OCI-LY7 (cell line): ENCODE data around the gene CLTB. TPM values are rescaled to one million over a fixed set of nuclear protein-coding genes. Genes with fewer than 3 reads are reported as not detected.

ENCODE experiments used
- Bru-seq: library from RNA; stranded (reverse); fragments of 400-500 nt; gene quantifications from one replicate; lab custom pipeline; 2021; lab: Mats Ljungman, UMichigan
- BruChase-seq, 2 experiments: library from RNA; stranded (reverse); fragments of 400-500 nt; gene quantifications; one replicate each; lab custom pipeline; 2021; lab: Mats Ljungman, UMichigan
- BruUV-seq: library from RNA; stranded (reverse); fragments of 400-500 nt; replicated peaks from 2 replicates; lab custom pipeline; 2021; lab: Mats Ljungman, UMichigan
- CTCF ChIA-PET: fragments of 300-600 bp; sonication (Branson Sonifier 250); formaldehyde crosslinking; loops from one replicate; lab custom pipeline; 2022; ENCODE audit warnings: antibody characterized with exemption; ENCODE audit not compliant: unreplicated experiment; lab: Charles Lee
- POLR2A ChIA-PET: fragments of 300-600 bp; sonication (Branson Sonifier 250); formaldehyde crosslinking; loops from one replicate; lab custom pipeline; 2022; ENCODE audit warnings: antibody characterized with exemption; lab: Charles Lee
- DNase-seq: peaks from one replicate; pipeline ENCODE4 v3.0.0-alpha.2; 2015; ENCODE audit warnings: low spot score
- H2AFZ ChIP-seq: fragments of 200-600 bp; sonication (generic), shearing (Covaris generic); 2 replicates; pipeline ENCODE4 v1.6.1; 2014; ENCODE audit warnings: mild to moderate bottlenecking, antibody characterized with exemption, low read length, moderate library complexity
- H3K27ac ChIP-seq: fragments of 200-600 bp; sonication (generic); 2 replicates; pipeline ENCODE4 v1.5.1; 2014; ENCODE audit warnings: mixed run types, low read depth, mild to moderate bottlenecking, moderate library complexity, low read length, inconsistent platforms; ENCODE audit not compliant: poor library complexity, severe bottlenecking
- H3K36me3 ChIP-seq: fragments of 200-600 bp; sonication (generic); 2 replicates; pipeline ENCODE4 v1.6.1; 2014; ENCODE audit warnings: mild to moderate bottlenecking, antibody characterized with exemption, low read length, moderate library complexity, mixed read lengths; ENCODE audit not compliant: insufficient read depth
- H3K4me1 ChIP-seq: fragments of 200-600 bp; sonication (generic); 2 replicates; pipeline ENCODE4 v1.5.1; 2014; ENCODE audit warnings: mild to moderate bottlenecking, low read length; ENCODE audit not compliant: insufficient read depth, poor library complexity, severe bottlenecking
- H3K4me2 ChIP-seq: fragments of 200-600 bp; sonication (generic); 2 replicates; pipeline ENCODE4 v1.6.1; 2014; ENCODE audit warnings: mild to moderate bottlenecking, low read length
- H3K4me3 ChIP-seq: fragments of 200-600 bp; sonication (generic); 2 replicates; pipeline ENCODE4 v1.5.1; 2014; ENCODE audit warnings: mild to moderate bottlenecking, low read depth, low read length; ENCODE audit not compliant: poor library complexity, severe bottlenecking
- H3K79me2 ChIP-seq: fragments of 200-600 bp; sonication (generic); 2 replicates; pipeline ENCODE4 v1.6.1; 2016; ENCODE audit warnings: low read depth, mild to moderate bottlenecking, low read length, moderate library complexity, mixed read lengths; ENCODE audit not compliant: insufficient read depth
- H3K9me2 ChIP-seq: fragments of 200-600 bp; sonication (generic); 2 replicates; pipeline ENCODE4 v1.6.1; 2016; ENCODE audit warnings: mild to moderate bottlenecking, low read length, mixed read lengths; ENCODE audit not compliant: insufficient read depth
- H3K9me3 ChIP-seq: fragments of 200-600 bp; sonication (generic); 2 replicates; pipeline ENCODE4 v1.6.1; 2014; ENCODE audit warnings: mild to moderate bottlenecking, mixed run types, low read length, mixed read lengths
- H4K20me1 ChIP-seq: fragments of 200-600 bp; sonication (generic); 2 replicates; pipeline ENCODE4 v1.6.1; 2014; ENCODE audit warnings: mild to moderate bottlenecking, antibody characterized with exemption, low read length, moderate library complexity, mixed read lengths; ENCODE audit not compliant: insufficient read depth
- CTCF ChIP-seq: fragments of 200-600 bp; sonication (generic); conservative IDR thresholded peaks from 2 replicates; pipeline ENCODE4 v1.5.1; 2014; ENCODE audit warnings: mild to moderate bottlenecking, antibody characterized with exemption, low read length, moderate library complexity, mixed read lengths
- EZH2phosphoT487 ChIP-seq: fragments of 200-600 bp; sonication (generic); IDR thresholded peaks from 2 replicates; pipeline ENCODE4 v1.6.1; 2018; ENCODE audit warnings: low read depth, borderline replicate concordance, mild to moderate bottlenecking, mixed run types, antibody characterized with exemption, low read length, moderate library complexity, mixed read lengths
- intact Hi-C: fragments of 100-400 bp; cut with micrococcal nuclease; formaldehyde crosslinking; loops from one replicate; pipeline ENCODE4 v1.10.0; 2022; ENCODE audit not compliant: unreplicated experiment
- long read RNA-seq: library from polyadenylated mRNA; stranded (forward); transcript quantifications from one replicate; pipeline ENCODE4 v2.0.0, GENCODE V29; 2022
- total RNA-seq, 2 experiments: library from RNA; depleted of rRNA in 1 of 2; stranded (reverse); fragments of >200 nt in 1 of 2; shearing (Covaris generic) in 1 of 2; gene quantifications; 2 replicates each; pipeline ENCODE4 v1.2.3, GENCODE V29; 2014 to 2022

Gene CLTB
- 53.4 and 69.2 TPM in 2 replicates for total RNA-seq (2014; rRNA removed; shearing (Covaris generic))
- 44.5 and 53.0 TPM in 2 replicates for total RNA-seq (2022)
- Bru-seq, nascent RNA: percentile 55 among the genes with signal in this experiment
- percentile 53 among the genes with signal in this experiment for BruChase-seq, experiment 1, labeled RNA remaining after a 6-hour chase
- percentile 53 among the genes with signal in this experiment for BruChase-seq, experiment 2, labeled RNA remaining after a 2-hour chase
- long read RNA-seq, transcript CLTB-202 (5 exons, 1,161 nt): major isoform, 37 of 46 reads
- long read RNA-seq, partial matches to known transcripts: 6 of 46 reads
- long read RNA-seq, other reads (novel, unspliced or antisense): 2 of 46 reads

GRCh38 chr5:176415952-176416924, at the start of gene CLTB:
TSS of gene CLTB (minus strand) at chr5:176416539. CDS start at chr5:176416363, 176 bp downstream.
- H3K9me2 ChIP-seq: no peaks in the 10 kb centered on the region
- peaks cover 10% of the 10 kb centered on the region; the same call in 1 of the 2 replicates for H3K9me3 ChIP-seq
- ChIA-PET POLR2A (interaction anchor here (0.6 to 0.7 kb wide), 2 partner anchors 122 to 1035 kb away, joined by 3 to 4 read pairs; no protein-coding TSS in a partner anchor), CTCF (interaction anchor here (0.5 to 0.6 kb wide), 5 partner anchors 10 to 322 kb away, joined by 3 read pairs; no protein-coding TSS in a partner anchor)
- H3K27ac ChIP-seq: peak within 1 kb of the TSS; percentile 2
- intact Hi-C loops: loop anchor here (1.0 to 2.0 kb wide), 4 partner anchors 127 to 231 kb away; partner anchors contain the start of gene TSPAN17
- peak within 1 kb of the TSS; percentile 86 for H3K4me3 ChIP-seq
- H3K4me1 ChIP-seq: peaks cover 21% of the 10 kb centered on the region
- H2AFZ ChIP-seq: peak within 1 kb of the TSS; percentile 78
- H3K4me2 ChIP-seq: peak within 1 kb of the TSS; percentile 94
- DNase-seq: peak; percentile 93
- peaks cover 11% of the 10 kb centered on the region; the same call in 1 of the 2 replicates for H3K79me2 ChIP-seq
- no TSS peak for BruUV-seq
- no peaks in the 10 kb centered on the region for H3K36me3 ChIP-seq
- no peaks in the 10 kb centered on the region for H4K20me1 ChIP-seq
- TF ChIP-seq CTCF (peak; percentile 71), EZH2phosphoT487 (no peak)

- intact Hi-C loops: no loop called here
- no peak overlapping the region for H3K27ac ChIP-seq
- H3K4me3 ChIP-seq: no peak overlapping the region
- no peak for DNase-seq
- CTCF ChIA-PET: interaction anchor here (0.6 kb wide), 1 partner anchor 86 kb away, joined by 3 read pairs; the partner anchor contains the start of gene CDHR2
- H3K9me2 ChIP-seq: no peaks in the 10 kb centered on the region
- no TSS peak for BruUV-seq
- H3K4me2 ChIP-seq: no peak overlapping the region
- H2AFZ ChIP-seq: no peak overlapping the region
- TF ChIP-seq EZH2phosphoT487 (no peak), CTCF (no peak)
- POLR2A ChIA-PET: interaction anchor here (0.6 to 1.6 kb wide), 5 partner anchors 10 to 72 kb away, joined by 3 to 8 read pairs (median 4); partner anchors contain the start of gene FAF2
- peaks cover 73% of the 10 kb centered on the region for H3K79me2 ChIP-seq
- H3K9me3 ChIP-seq: no peaks in the 10 kb centered on the region
- no peaks in the 10 kb centered on the region for H4K20me1 ChIP-seq
- no peaks in the 10 kb centered on the region for H3K4me1 ChIP-seq
- peaks cover 51% of the 10 kb centered on the region for H3K36me3 ChIP-seq
Observed at GRCh38 chr5:176463113-176463764, 46.9 kb upstream of the CLTB start.
